ENCODE results near the gene JAKMIP1.

The JAKMIP1 gene

DNA sequence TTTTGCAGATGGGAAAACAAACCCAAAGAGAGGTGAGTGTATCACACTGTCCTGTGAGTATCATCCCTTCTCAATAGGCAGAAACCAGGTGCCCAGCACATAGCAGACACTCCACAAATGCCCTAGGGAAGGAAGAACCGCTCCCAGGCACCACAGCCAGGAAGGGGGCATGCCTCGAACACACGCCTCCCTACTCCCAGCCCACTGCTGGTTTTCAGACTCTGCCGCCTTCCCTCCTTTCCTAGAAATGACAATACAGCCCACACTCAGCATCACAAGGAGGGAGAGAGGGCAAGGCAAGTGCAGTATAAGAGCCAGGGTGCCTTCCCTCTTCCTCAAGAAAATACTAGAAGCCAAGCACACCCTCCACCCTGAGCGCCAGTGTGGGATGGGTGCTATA lies 16.2 kb downstream of the JAKMIP1 start:
- H3K4me1 ChIP-seq (ENCODE audit: insufficient read depth, insufficient read length), result no peaks in the 10 kb centered on the region

DNA sequence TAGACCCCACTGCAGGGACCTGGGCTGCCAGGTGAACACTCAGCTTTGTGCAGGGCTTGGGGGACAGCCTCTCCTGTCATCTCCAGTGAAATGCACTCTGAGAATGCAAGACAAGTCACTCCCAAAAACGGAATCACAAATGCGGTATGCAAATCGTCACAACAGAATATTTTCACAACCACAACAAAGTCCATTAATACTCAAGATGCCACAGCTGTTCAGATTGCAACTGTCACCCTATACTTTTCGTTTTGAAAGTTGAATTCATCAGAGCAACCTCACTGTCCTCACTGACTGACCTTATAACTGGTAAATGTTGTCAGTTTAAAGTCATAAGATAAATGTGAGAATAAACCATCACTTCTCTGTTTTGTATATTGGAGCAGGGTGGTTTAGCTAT lies 16.6 kb downstream of the JAKMIP1 start:
- Histone ChIP-seq H3K4me1 (ENCODE audit: insufficient read depth, insufficient read length) (no peaks in the 10 kb centered on the region), H3K4me3 (ENCODE audit: insufficient read length, low read depth) (no peak overlapping the region), H3K27me3 (ENCODE audit: insufficient read depth, insufficient read length) (no peaks in the 10 kb centered on the region), H3K9me3 (ENCODE audit: insufficient read depth, low read length) (0 out of 2 replicates have a peak, but pooled peaks cover 8% of the 10 kb centered on the region), H3K36me3 (ENCODE audit: insufficient read depth, insufficient read length, low read length) (no peaks in the 10 kb centered on the region), H3K9ac (ENCODE audit: insufficient read length, low read depth) (no peak overlapping the region)
- DNase-seq (ENCODE audit: low read depth, low spot score), result no peak
- TF ChIP-seq ZNF274 (IDR thresholded peaks at IDR 0.05; ENCODE audit: low read depth, low read length), result no peak
- TF ChIP-seq YY1 (IDR thresholded peaks at IDR 0.05; ENCODE audit: insufficient read depth, insufficient read length), result no peak

More for the DNA sequence above, 16.2 kb downstream of the JAKMIP1 start:
- Histone ChIP-seq H3K9ac (ENCODE audit: insufficient read length, low read depth) (no peak overlapping the region), H3K27me3 (ENCODE audit: insufficient read depth, insufficient read length) (no peaks in the 10 kb centered on the region), H3K9me3 (ENCODE audit: insufficient read depth, low read length) (0 out of 2 replicates have a peak, but pooled peaks cover 8% of the 10 kb centered on the region), H3K36me3 (ENCODE audit: insufficient read depth, insufficient read length, low read length) (no peaks in the 10 kb centered on the region), H3K4me3 (ENCODE audit: insufficient read length, low read depth) (no peak overlapping the region)
- DNase-seq (ENCODE audit: low read depth, low spot score), result no peak
- TF ChIP-seq SUZ12 (IDR thresholded peaks at IDR 0.05; ENCODE audit: extremely low read depth, insufficient read depth, insufficient read length) (no peak), YY1 (IDR thresholded peaks at IDR 0.05; ENCODE audit: insufficient read depth, insufficient read length) (no peak), ZNF274 (IDR thresholded peaks at IDR 0.05; ENCODE audit: low read depth, low read length) (no peak)

DNA sequence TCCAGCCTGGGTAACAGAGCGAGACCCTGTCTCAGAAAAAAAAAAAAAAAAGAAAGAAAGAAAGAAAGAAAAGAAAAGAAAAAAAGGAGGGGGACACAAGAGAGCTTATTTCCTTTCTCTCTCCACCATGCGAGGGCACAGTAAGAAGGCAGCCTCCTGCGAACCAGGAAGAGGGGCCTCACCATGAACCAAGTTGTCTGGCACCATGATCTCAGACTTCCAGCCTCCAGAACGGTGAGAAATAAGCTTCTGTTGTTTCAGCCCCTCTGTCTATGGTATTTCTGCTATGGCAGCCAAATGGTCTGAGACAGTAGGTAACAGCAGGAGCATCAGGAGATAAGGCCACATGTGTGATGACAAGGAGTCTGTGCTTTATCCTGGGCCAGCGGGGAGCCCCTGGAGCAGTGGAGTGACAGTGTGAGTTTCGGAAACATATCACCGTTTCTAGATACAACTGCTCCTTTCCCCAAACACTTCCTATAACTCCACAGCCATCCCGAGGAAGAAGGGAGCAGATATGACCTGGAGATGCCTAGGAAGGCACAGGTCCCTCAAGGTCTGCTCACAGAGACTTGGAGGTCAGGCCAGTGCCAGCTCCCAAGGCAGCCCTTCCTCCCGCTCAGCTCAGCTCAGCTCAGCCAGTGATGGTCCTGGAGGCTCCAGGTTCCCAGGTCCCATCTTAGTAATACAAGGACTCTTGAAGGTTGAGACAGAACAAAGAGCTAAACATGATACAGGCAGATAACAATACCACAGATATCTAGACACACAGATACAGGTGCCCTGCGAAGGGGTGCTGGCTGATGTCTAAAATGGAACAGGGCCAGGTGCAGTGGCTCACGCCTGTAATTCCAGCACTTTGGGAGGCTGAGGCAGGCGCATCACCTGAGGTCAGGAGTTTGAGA lies 17.7 kb downstream of the JAKMIP1 start:
- peaks cover 19% of the 10 kb centered on the region; the same call in 1 of the 2 replicates for H3K9me3 ChIP-seq (ENCODE audit: insufficient read depth, low read length)
- no peak for DNase-seq (ENCODE audit: low read depth, low spot score)
- no peaks in the 10 kb centered on the region for H3K4me1 ChIP-seq (ENCODE audit: insufficient read depth, insufficient read length)
- H3K4me3 ChIP-seq (ENCODE audit: insufficient read length, low read depth), result no peak overlapping the region
- H3K36me3 ChIP-seq (ENCODE audit: insufficient read depth, insufficient read length, low read length), result no peaks in the 10 kb centered on the region
- TF ChIP-seq SUZ12 (IDR thresholded peaks at IDR 0.05; ENCODE audit: extremely low read depth, insufficient read depth, insufficient read length), result no peak
- no peak for TF ChIP-seq ZNF274 (IDR thresholded peaks at IDR 0.05; ENCODE audit: low read depth, low read length)
- no peak for TF ChIP-seq YY1 (IDR thresholded peaks at IDR 0.05; ENCODE audit: insufficient read depth, insufficient read length)
- no peak overlapping the region for H3K9ac ChIP-seq (ENCODE audit: insufficient read length, low read depth)
- no peaks in the 10 kb centered on the region for H3K27me3 ChIP-seq (ENCODE audit: insufficient read depth, insufficient read length)

DNA sequence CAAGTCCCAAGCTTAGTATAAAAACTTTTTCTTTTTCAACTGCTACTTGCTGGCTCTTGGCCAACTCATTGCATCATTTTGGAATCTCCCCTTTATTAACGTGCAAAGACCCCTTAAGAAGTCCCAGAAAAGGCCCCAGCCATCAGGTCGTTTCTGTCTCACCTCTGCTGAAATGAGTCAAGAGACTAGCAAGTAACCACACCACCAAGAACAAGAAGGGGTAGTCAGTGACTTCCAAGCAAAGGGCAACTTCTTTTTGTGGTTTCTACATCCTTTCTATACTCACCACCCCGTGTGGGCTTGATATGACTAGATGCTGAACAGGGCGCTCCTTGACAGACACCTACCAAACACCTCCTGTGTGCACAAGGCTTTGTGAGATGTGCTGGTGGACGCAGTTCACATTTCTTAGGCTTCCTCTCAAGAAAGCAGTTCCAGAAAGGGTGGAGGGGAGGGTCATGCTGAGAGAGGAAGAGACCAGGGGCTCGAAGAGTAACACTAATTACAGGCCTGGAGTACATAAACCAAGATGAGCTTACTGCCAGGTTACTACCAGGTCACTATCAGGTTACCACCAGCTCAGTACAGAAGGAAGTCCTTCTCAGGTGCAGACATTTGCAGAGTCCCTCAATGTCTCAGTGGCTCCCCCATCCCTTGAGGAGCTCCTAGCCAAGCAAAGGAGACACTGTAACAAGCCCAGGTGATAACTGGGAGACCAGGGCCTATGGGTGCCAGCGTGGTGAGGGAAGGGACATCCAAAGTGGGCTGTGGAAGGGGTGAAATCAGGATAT lies 19.3 kb downstream of the JAKMIP1 start:
- peaks cover 20% of the 10 kb centered on the region; the same call in 1 of the 2 replicates for H3K9me3 ChIP-seq (ENCODE audit: insufficient read depth, low read length)
- H3K4me3 ChIP-seq (ENCODE audit: insufficient read length, low read depth), result no peak overlapping the region
- no peaks in the 10 kb centered on the region for H3K36me3 ChIP-seq (ENCODE audit: insufficient read depth, insufficient read length, low read length)
- no peak for DNase-seq (ENCODE audit: low read depth, low spot score)
- H3K4me1 ChIP-seq (ENCODE audit: insufficient read depth, insufficient read length), result no peaks in the 10 kb centered on the region
- TF ChIP-seq ZNF274 (IDR thresholded peaks at IDR 0.05; ENCODE audit: low read depth, low read length) (no peak), YY1 (IDR thresholded peaks at IDR 0.05; ENCODE audit: insufficient read depth, insufficient read length) (no peak), SUZ12 (IDR thresholded peaks at IDR 0.05; ENCODE audit: extremely low read depth, insufficient read depth, insufficient read length) (no peak)
- no peaks in the 10 kb centered on the region for H3K27me3 ChIP-seq (ENCODE audit: insufficient read depth, insufficient read length)
- H3K9ac ChIP-seq (ENCODE audit: insufficient read length, low read depth), result no peak overlapping the region

DNA sequence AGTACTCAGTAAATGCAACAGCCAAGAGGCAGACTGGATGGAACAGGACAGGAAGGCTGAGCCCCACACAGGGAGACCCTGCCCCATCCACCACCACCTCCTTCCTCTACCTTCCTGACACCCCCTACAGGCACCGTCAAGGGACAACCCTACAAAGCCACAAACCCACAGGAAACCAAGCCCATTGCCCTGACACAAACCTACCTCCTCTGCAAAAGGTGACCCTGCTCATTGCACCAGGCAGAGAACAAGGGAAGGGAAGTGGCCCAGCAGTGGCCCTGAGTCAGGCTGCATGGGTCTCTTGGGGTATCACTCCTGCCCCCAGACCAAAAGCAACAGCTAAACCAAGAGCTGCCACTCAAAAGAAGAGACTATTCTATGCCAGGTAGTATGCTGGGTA lies 21.0 kb downstream of the JAKMIP1 start:
- Histone ChIP-seq H3K9ac (ENCODE audit: insufficient read length, low read depth) (no peak overlapping the region), H3K36me3 (ENCODE audit: insufficient read depth, insufficient read length, low read length) (no peaks in the 10 kb centered on the region), H3K4me1 (ENCODE audit: insufficient read depth, insufficient read length) (no peaks in the 10 kb centered on the region), H3K27me3 (ENCODE audit: insufficient read depth, insufficient read length) (no peaks in the 10 kb centered on the region), H3K4me3 (ENCODE audit: insufficient read length, low read depth) (no peak overlapping the region), H3K9me3 (ENCODE audit: insufficient read depth, low read length) (peaks cover 20% of the 10 kb centered on the region; the same call in 1 of the 2 replicates)
- no peak for DNase-seq (ENCODE audit: low read depth, low spot score)
- TF ChIP-seq YY1 (IDR thresholded peaks at IDR 0.05; ENCODE audit: insufficient read depth, insufficient read length) (no peak), ZNF274 (IDR thresholded peaks at IDR 0.05; ENCODE audit: low read depth, low read length) (no peak), SUZ12 (IDR thresholded peaks at IDR 0.05; ENCODE audit: extremely low read depth, insufficient read depth, insufficient read length) (no peak)

DNA sequence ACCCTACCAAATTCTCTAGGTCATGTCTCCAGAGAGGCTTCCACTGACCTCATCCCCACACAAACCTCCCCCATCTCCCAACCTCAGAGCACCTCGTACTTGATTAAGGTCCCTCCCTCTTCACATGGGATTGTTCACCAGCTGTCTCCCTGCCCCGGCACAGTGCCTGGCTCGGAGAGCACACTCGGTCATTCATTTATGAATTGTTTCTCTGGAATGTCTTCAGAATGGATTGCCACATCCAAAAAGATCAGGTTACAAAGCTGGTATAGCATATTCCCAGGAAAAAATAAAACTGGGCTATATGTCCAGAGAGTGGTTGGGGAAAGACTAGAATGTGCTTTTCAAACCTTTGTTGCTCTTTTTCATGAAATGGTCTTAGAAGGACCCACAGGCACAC lies 21.6 kb downstream of the JAKMIP1 start:
- Histone ChIP-seq H3K36me3 (ENCODE audit: insufficient read depth, insufficient read length, low read length) (no peaks in the 10 kb centered on the region), H3K27me3 (ENCODE audit: insufficient read depth, insufficient read length) (no peaks in the 10 kb centered on the region), H3K4me3 (ENCODE audit: insufficient read length, low read depth) (no peak overlapping the region), H3K4me1 (ENCODE audit: insufficient read depth, insufficient read length) (no peaks in the 10 kb centered on the region), H3K9me3 (ENCODE audit: insufficient read depth, low read length) (peaks cover 20% of the 10 kb centered on the region; the same call in 1 of the 2 replicates), H3K9ac (ENCODE audit: insufficient read length, low read depth) (no peak overlapping the region)
- no peak for DNase-seq (ENCODE audit: low read depth, low spot score)
- TF ChIP-seq YY1 (IDR thresholded peaks at IDR 0.05; ENCODE audit: insufficient read depth, insufficient read length) (no peak), SUZ12 (IDR thresholded peaks at IDR 0.05; ENCODE audit: extremely low read depth, insufficient read depth, insufficient read length) (no peak), ZNF274 (IDR thresholded peaks at IDR 0.05; ENCODE audit: low read depth, low read length) (no peak)

Data from NT2/D1 (cell line).